CD8-positive, alpha-beta memory T cell (primary cell): ENCODE measurements around the gene ADAM15. TPM values are rescaled to one million over a fixed set of nuclear protein-coding genes. Genes with fewer than 3 reads are reported as not detected.

Experiments
- CTCF ChIA-PET: fragments of 350-600 bp; sonication (Branson Sonifier 250); formaldehyde crosslinking; loops from one replicate; lab custom pipeline; 2021; ENCODE audit warnings: antibody characterized with exemption; lab: Charles Lee
- POLR2A ChIA-PET: fragments of 350-600 bp; sonication (Branson Sonifier 250); formaldehyde crosslinking; loops from one replicate; lab custom pipeline; 2021; ENCODE audit warnings: antibody characterized with exemption; lab: Charles Lee
- DNase-seq, 5 donors: peaks; one replicate each; pipeline versions ENCODE4 v3.0.0 to v3.0.0-alpha.2; 2020 to 2022; ENCODE audit warnings: mixed read lengths in 1 of 5
- H3K27ac ChIP-seq: one replicate; pipeline ENCODE4 v1.7.0; 2013; ENCODE audit warnings: low read depth, mild to moderate bottlenecking, low read length, moderate library complexity
- H3K27me3 ChIP-seq: 2 replicates; pipeline ENCODE4 v1.7.0; 2013; ENCODE audit warnings: low read length, mild to moderate bottlenecking; ENCODE audit not compliant: insufficient read depth, poor library complexity, severe bottlenecking
- H3K36me3 ChIP-seq: 2 replicates; pipeline ENCODE4 v1.7.0; 2013; ENCODE audit warnings: mild to moderate bottlenecking, low read length, moderate library complexity; ENCODE audit not compliant: insufficient read depth
- H3K4me1 ChIP-seq: 2 replicates; pipeline ENCODE4 v1.7.0; 2013; ENCODE audit warnings: mild to moderate bottlenecking, low read length, moderate library complexity; ENCODE audit not compliant: insufficient read depth
- H3K4me3 ChIP-seq: 2 replicates; pipeline ENCODE4 v1.7.0; 2013; ENCODE audit warnings: mild to moderate bottlenecking, low read length
- H3K9me3 ChIP-seq: 2 replicates; pipeline ENCODE4 v1.7.0; 2013; ENCODE audit warnings: mild to moderate bottlenecking, low read length
- H3K27ac Mint-ChIP-seq, 8 donors: one replicate each; pipeline ENCODE4 v1.8.0; 2020 to 2021; ENCODE audit warnings: mixed read lengths in 8 of 8, mild to moderate bottlenecking in 6 of 8, inconsistent platforms in 3 of 8, moderate library complexity in 3 of 8
- H3K27me3 Mint-ChIP-seq, 2 donors: one replicate each; pipeline ENCODE4 v1.8.0; 2020 to 2021; ENCODE audit warnings: mixed read lengths in 2 of 2, mild to moderate bottlenecking in 1 of 2, moderate library complexity in 1 of 2
- H3K36me3 Mint-ChIP-seq, 3 donors: one replicate each; pipeline ENCODE4 v1.8.0; 2020 to 2021; ENCODE audit warnings: mixed read lengths in 3 of 3, inconsistent platforms in 1 of 3, mild to moderate bottlenecking in 1 of 3
- H3K4me1 Mint-ChIP-seq, 3 donors: one replicate each; pipeline ENCODE4 v1.8.0; 2020 to 2021; ENCODE audit warnings: mixed read lengths in 3 of 3, inconsistent platforms in 1 of 3, mild to moderate bottlenecking in 1 of 3
- H3K4me3 Mint-ChIP-seq, 7 donors: one replicate each; pipeline ENCODE4 v1.8.0; 2020 to 2021; ENCODE audit warnings: mixed read lengths in 7 of 7, mild to moderate bottlenecking in 6 of 7, moderate library complexity in 4 of 7, inconsistent platforms in 2 of 7
- H3K9me3 Mint-ChIP-seq, 5 donors: one replicate each; pipeline ENCODE4 v1.8.0; 2020 to 2022; ENCODE audit warnings: mixed read lengths in 5 of 5, mild to moderate bottlenecking in 3 of 5, moderate library complexity in 2 of 5, inconsistent platforms in 1 of 5
- polyA plus RNA-seq: library from polyadenylated mRNA; unstranded; fragments of 300-500 nt; fragmentation: Illumina TruSeq; gene quantifications from one replicate; pipeline ENCODE4 v1.2.3, GENCODE V29; 2021
- total RNA-seq, 2 experiments: library from RNA; stranded (reverse); gene quantifications; one replicate each; pipeline ENCODE4 v1.2.3, GENCODE V29; 2021

ADAM15 gene
- total and polyA plus RNA-seq, 3 experiments from 2014 or later = 15.3 to 36.9 (median 34.5) TPM

GRCh38 chr1:155043301-155043702, 7.8 kb upstream of the ADAM15 start:
- H3K27me3 ChIP-seq = no peaks in the 10 kb centered on the region
- no peak for DNase-seq
- Mint-ChIP-seq H3K27ac (no peak overlapping the region), H3K36me3 (no peaks in the 10 kb centered on the region), H3K9me3 (no peaks in the 10 kb centered on the region), H3K4me1 (peaks cover 0 to 5% (median 0%) of the 10 kb centered on the region in 3 donors), H3K4me3 (no peak overlapping the region), H3K27me3 (peaks cover 3 to 16% of the 10 kb centered on the region in 2 donors)
- ChIA-PET POLR2A (no interaction called here), CTCF (interaction anchor here (0.8 to 10.2 kb wide), 13 partner anchors 10 to 484 kb away, joined by 3 to 172 read pairs (median 7); partner anchors contain the start of genes DCST1, DCST2, EFNA4 and FLAD1)
- no peak overlapping the region for H3K4me3 ChIP-seq
- H3K9me3 ChIP-seq = no peaks in the 10 kb centered on the region
- no peak overlapping the region for H3K27ac ChIP-seq
- no peaks in the 10 kb centered on the region for H3K36me3 ChIP-seq
- no peaks in the 10 kb centered on the region for H3K4me1 ChIP-seq

GRCh38 chr1:155043793-155044192, 7.3 kb upstream of the ADAM15 start:
- Histone ChIP-seq H3K27ac (no peak overlapping the region), H3K4me1 (no peaks in the 10 kb centered on the region), H3K36me3 (no peaks in the 10 kb centered on the region), H3K9me3 (no peaks in the 10 kb centered on the region), H3K27me3 (no peaks in the 10 kb centered on the region), H3K4me3 (no peak overlapping the region)
- ChIA-PET CTCF (interaction anchor here (0.7 to 10.2 kb wide), 20 partner anchors 11 to 484 kb away, joined by 3 to 172 read pairs (median 5); partner anchors contain the start of genes DCST1, DCST2, EFNA4 and FLAD1), POLR2A (no interaction called here)
- no peak for DNase-seq
- H3K4me3 Mint-ChIP-seq = no peak overlapping the region
- no peak overlapping the region for H3K27ac Mint-ChIP-seq
- no peaks in the 10 kb centered on the region for H3K9me3 Mint-ChIP-seq
- H3K4me1 Mint-ChIP-seq = peaks cover 0 to 5% (median 0%) of the 10 kb centered on the region in 3 donors
- no peaks in the 10 kb centered on the region for H3K36me3 Mint-ChIP-seq
- H3K27me3 Mint-ChIP-seq = peaks cover 3 to 11% of the 10 kb centered on the region in 2 donors

GRCh38 chr1:155044365-155044764, 6.8 kb upstream of the ADAM15 start:
- H3K36me3 Mint-ChIP-seq = no peaks in the 10 kb centered on the region
- no peak overlapping the region for H3K4me3 Mint-ChIP-seq
- no peaks in the 10 kb centered on the region for H3K9me3 Mint-ChIP-seq
- no peak for DNase-seq
- peaks cover 3 to 5% of the 10 kb centered on the region in 2 donors for H3K27me3 Mint-ChIP-seq
- peaks cover 0 to 5% (median 0%) of the 10 kb centered on the region in 3 donors for H3K4me1 Mint-ChIP-seq
- CTCF ChIA-PET = interaction anchor here (0.7 to 10.2 kb wide), 23 partner anchors 11 to 485 kb away, joined by 3 to 172 read pairs (median 5); partner anchors contain the start of genes DCST1, DCST2, EFNA4 and FLAD1
- Histone ChIP-seq H3K27ac (no peak overlapping the region), H3K36me3 (no peaks in the 10 kb centered on the region), H3K27me3 (no peaks in the 10 kb centered on the region), H3K9me3 (no peaks in the 10 kb centered on the region), H3K4me3 (no peak overlapping the region), H3K4me1 (no peaks in the 10 kb centered on the region)
- no peak overlapping the region for H3K27ac Mint-ChIP-seq
- POLR2A ChIA-PET = interaction anchor here (0.6 to 1.3 kb wide), 2 partner anchors 33 to 41 kb away, joined by 5 to 6 read pairs; no protein-coding TSS in a partner anchor

GRCh38 chr1:155044812-155045657, 6.1 kb upstream of the ADAM15 start:
- DNase-seq = peak; percentile 34 to 75 (median 57)
- Histone ChIP-seq H3K27ac (no peak overlapping the region), H3K4me1 (peaks cover under 1% of the 10 kb centered on the region), H3K36me3 (no peaks in the 10 kb centered on the region), H3K4me3 (no peak overlapping the region), H3K27me3 (no peaks in the 10 kb centered on the region), H3K9me3 (no peaks in the 10 kb centered on the region)
- H3K4me1 Mint-ChIP-seq = peaks cover 5 to 11% (median 5%) of the 10 kb centered on the region in 3 donors
- ChIA-PET CTCF (interaction anchor here (0.8 to 10.2 kb wide), 23 partner anchors 12 to 485 kb away, joined by 3 to 172 read pairs (median 6); partner anchors contain the start of genes DCST1, DCST2, EFNA4 and FLAD1), POLR2A (interaction anchor here (0.6 to 1.3 kb wide), 2 partner anchors 34 to 40 kb away, joined by 5 to 6 read pairs; no protein-coding TSS in a partner anchor)
- H3K9me3 Mint-ChIP-seq = no peaks in the 10 kb centered on the region
- H3K36me3 Mint-ChIP-seq = no peaks in the 10 kb centered on the region
- peaks cover 3 to 4% of the 10 kb centered on the region in 2 donors for H3K27me3 Mint-ChIP-seq
- H3K27ac Mint-ChIP-seq = no peak overlapping the region
- H3K4me3 Mint-ChIP-seq = peak overlapping the region in 1 of 7 donors; percentile 49

- Histone ChIP-seq H3K4me3 (no peak overlapping the region), H3K4me1 (peaks cover 21% of the 10 kb centered on the region), H3K27me3 (no peaks in the 10 kb centered on the region), H3K36me3 (no peaks in the 10 kb centered on the region), H3K9me3 (no peaks in the 10 kb centered on the region), H3K27ac (no peak overlapping the region)
- H3K4me3 Mint-ChIP-seq = peak overlapping the region in 3 of 7 donors; percentile 49 to 88 (median 79)
- DNase-seq = no peak
- POLR2A ChIA-PET = interaction anchor here (0.7 kb wide), 1 partner anchor 18 kb away, joined by 3 read pairs; no protein-coding TSS in a partner anchor
- peaks cover 23 to 33% (median 29%) of the 10 kb centered on the region in 3 donors for H3K4me1 Mint-ChIP-seq
- H3K27ac Mint-ChIP-seq = peak overlapping the region in 3 of 8 donors; percentile 17 to 26 (median 24)
- H3K9me3 Mint-ChIP-seq = no peaks in the 10 kb centered on the region
- CTCF ChIA-PET = interaction anchor here (0.8 to 10.2 kb wide), 7 partner anchors 8 to 49 kb away, joined by 3 to 172 read pairs (median 4); partner anchors contain the start of gene EFNA4
- peaks cover 0 to 3% of the 10 kb centered on the region in 2 donors for H3K27me3 Mint-ChIP-seq
- peaks cover 0 to 1% (median 0%) of the 10 kb centered on the region in 3 donors for H3K36me3 Mint-ChIP-seq
These were observed 2.4 kb upstream of the ADAM15 start for GRCh38 chr1:155048449-155049334.

- Mint-ChIP-seq H3K9me3 (no peaks in the 10 kb centered on the region), H3K4me3 (peak overlapping the region; percentile 79 to 90 (median 85)), H3K27ac (peak overlapping the region in 6 of 8 donors; percentile 22 to 70 (median 56)), H3K4me1 (peaks cover 23 to 33% (median 26%) of the 10 kb centered on the region in 3 donors), H3K36me3 (peaks cover 0 to 1% (median 0%) of the 10 kb centered on the region in 3 donors), H3K27me3 (peaks cover 0 to 1% of the 10 kb centered on the region in 2 donors)
- CTCF ChIA-PET = interaction anchor here (0.8 to 10.2 kb wide), 14 partner anchors 9 to 144 kb away, joined by 3 to 172 read pairs (median 7); partner anchors contain the start of genes EFNA4 and KRTCAP2
- DNase-seq = no peak
- Histone ChIP-seq H3K9me3 (no peaks in the 10 kb centered on the region), H3K4me1 (peaks cover 21% of the 10 kb centered on the region), H3K27ac (peak overlapping the region; percentile 46), H3K27me3 (no peaks in the 10 kb centered on the region), H3K4me3 (peak overlapping the region; percentile 60), H3K36me3 (no peaks in the 10 kb centered on the region)
- POLR2A ChIA-PET = interaction anchor here (0.5 kb wide), 1 partner anchor 18 kb away, joined by 5 read pairs; no protein-coding TSS in a partner anchor
These were observed 1.2 kb upstream of the ADAM15 start for GRCh38 chr1:155049651-155050559.
